GM12875 (cell line): ENCODE measurements around the gene DIPK1A.

ENCODE experiments used
- H3K4me3 ChIP-seq: one replicate; pipeline ENCODE4 v1.5.1; 2011; ENCODE audit warnings: low read depth, low read length, control low read depth
- TF ChIP-seq, protein P1 (sequence below): IDR thresholded peaks from 2 replicates; pipeline ENCODE4 v1.5.1; 2011; ENCODE audit warnings: low read depth, mild to moderate bottlenecking, control low read depth, inconsistent platforms, low read length, moderate library complexity, borderline replicate concordance; ENCODE audit not compliant: insufficient read depth

The DIPK1A gene

DNA sequence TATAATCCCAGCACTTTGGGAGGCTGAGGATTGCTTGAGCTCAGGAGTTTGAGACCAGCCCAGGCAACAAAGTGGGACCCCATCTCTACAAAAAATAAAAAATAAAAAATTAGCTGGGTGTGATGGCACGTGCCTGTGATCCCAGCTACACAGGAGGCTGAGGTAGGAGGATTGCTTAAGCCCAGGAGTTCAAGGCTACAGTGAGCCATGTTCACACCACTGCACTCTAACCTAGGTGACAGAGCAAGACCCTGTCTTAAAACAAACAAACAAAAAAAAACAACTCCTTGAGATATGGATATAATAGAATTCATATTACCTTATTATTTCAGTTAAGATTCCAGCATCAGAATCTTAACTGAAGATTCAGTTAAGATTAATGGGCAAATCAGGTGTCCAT, 77.1 kb downstream of the DIPK1A start:
- TF ChIP-seq, protein P1, sequence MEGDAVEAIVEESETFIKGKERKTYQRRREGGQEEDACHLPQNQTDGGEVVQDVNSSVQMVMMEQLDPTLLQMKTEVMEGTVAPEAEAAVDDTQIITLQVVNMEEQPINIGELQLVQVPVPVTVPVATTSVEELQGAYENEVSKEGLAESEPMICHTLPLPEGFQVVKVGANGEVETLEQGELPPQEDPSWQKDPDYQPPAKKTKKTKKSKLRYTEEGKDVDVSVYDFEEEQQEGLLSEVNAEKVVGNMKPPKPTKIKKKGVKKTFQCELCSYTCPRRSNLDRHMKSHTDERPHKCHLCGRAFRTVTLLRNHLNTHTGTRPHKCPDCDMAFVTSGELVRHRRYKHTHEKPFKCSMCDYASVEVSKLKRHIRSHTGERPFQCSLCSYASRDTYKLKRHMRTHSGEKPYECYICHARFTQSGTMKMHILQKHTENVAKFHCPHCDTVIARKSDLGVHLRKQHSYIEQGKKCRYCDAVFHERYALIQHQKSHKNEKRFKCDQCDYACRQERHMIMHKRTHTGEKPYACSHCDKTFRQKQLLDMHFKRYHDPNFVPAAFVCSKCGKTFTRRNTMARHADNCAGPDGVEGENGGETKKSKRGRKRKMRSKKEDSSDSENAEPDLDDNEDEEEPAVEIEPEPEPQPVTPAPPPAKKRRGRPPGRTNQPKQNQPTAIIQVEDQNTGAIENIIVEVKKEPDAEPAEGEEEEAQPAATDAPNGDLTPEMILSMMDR: no peak
- no peak overlapping the region for H3K4me3 ChIP-seq

DNA sequence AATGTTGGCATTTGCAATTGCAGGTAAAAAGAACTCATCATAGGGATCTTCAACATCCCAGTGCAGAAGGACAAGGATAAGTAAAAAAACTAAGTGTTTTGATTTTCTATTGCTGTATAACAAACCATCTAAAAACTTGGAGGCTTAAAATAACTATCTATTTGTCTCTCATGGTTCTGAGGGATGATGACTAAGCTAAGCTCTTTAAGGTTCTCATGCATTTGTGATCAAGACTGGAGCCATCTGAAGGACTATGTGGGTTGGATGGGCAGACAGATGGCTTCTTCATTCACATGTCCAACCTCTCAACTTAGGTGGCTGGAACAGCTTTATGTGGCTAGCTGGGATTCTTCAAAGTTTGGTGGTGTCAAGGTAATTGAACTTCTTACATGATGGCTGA, 78.0 kb downstream of the DIPK1A start:
- TF ChIP-seq, protein P1: no peak
- no peak overlapping the region for H3K4me3 ChIP-seq

DNA sequence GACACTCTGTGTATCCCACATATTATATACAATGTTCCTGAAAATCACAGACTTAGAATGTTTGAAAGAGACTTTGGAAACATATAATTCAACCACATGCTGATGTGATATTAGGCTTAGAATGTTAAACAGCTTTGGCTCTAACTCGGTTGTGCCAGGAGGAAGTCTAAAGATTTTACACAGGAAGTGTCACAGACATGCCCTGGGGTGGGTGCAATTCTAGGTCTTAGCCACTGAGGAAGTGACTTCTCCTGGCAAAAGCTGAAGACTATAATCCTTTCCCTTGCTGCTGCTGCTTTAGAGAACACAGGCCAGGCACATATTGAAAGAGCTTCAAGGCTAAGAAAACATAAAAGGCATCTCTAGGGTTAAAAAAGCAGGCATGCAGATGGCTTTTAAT, 78.4 kb downstream of the DIPK1A start:
- TF ChIP-seq, protein P1: no peak
- no peak overlapping the region for H3K4me3 ChIP-seq

DNA sequence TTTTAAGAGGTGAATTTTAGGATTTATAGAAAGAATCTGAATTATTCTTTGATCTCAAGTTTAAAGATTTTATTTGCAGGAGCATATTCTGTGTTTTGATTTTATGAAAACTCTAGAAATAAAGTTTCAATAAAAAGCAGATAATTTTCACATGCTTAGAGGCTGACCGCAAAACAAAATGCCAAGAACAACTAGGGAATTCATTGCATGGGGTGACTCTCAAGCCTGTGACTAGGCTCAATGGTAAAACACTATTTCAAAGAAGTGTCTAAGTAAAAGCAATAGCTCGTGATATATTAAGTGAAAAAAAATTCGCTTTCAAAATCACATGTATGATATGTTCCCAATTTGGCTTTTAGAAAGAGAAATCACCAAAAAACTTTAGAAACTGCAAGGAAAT, 79.9 kb downstream of the DIPK1A start:
- TF ChIP-seq, protein P1: no peak
- H3K4me3 ChIP-seq: no peak overlapping the region

DNA sequence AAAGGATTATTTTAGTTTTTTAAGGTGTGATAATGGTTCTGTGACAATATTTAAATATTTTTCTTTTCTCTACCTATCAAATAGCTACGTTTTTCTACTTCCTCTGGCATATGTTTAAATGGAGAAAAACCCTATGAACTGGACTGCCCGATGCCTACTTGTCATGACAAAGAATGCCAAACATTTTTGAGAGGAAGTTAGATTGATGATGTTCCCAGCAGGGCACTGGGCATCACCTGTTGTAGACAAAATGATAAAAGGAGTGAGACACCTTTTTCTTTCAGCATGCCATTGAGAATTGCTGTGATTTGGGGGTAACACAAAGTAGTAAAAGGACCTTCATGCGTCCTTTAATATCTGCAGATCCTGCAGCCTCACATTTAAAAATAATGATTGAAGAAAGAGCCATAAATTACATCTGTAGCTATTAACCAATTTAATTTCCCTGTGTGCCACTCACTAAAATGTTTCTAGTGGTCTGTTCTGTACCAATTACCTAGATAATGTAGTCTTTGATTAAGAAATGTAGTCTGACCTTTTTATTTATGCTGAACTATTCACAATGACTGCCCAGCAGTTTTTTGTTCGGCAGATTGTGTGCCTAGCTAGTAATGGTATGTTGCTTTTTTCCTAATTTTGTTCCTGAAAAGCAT, 81.8 kb downstream of the DIPK1A start:
- H3K4me3 ChIP-seq: no peak overlapping the region
- TF ChIP-seq, protein P1: no peak

DNA sequence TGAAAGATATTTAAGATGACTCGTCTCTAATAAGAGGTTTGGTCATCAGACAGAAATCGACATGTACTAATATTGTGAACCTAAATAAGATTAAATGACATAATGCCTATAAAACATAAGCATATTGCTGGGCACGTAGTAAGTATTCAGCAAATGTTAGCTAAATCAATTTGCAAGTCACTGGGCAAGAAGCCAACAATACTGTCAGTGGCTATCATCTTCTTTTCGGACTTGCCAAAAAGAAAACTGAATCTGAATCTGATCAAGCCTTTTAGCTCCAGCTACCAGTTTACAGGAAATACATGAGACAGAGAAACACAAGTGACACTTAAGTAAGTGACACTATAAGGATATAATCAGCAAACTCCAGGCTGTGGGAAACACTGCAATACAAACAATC, 83.5 kb downstream of the DIPK1A start:
- TF ChIP-seq, protein P1: no peak
- H3K4me3 ChIP-seq: no peak overlapping the region

DNA sequence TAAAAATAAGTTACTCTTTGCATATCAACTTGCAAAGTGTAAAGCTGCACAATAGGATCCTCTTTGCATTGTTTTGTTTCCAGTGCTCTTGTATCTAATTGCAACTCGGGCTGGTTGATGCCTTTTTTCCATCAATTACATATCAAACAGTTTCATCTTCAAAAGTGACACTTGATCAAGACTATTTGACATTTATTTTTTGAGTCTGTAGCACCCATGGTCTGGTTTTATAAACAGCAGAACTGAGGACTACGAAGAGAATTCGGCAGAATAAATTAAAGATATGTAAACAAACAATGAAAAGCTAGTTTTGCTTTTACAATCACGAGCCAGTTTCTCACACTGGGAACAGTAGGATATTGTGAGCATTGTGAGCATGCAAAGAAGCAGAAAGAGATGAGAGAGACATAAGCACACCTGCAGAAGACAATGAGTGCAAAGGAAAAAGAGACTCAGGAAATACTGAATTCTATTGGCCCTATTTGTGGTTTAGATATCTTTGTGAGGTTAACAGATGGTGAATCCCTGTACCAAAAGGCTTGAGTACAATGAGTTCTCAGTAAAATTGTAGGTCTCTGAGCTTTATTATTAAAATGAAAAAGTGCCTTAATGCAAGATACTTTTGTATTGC, 84.1 kb downstream of the DIPK1A start:
- no peak overlapping the region for H3K4me3 ChIP-seq
- TF ChIP-seq, protein P1: no peak
